Stimulated activated CD4-positive, alpha-beta T cell treated with anti-CD3 and anti-CD28 coated beads, Interleukin-15, amount 100 ng/mL, for 1 hour (primary cell): Measurements from ENCODE around the gene FPGS.
"Not testable (repeated sequence)": the region's sequence is repeated elsewhere in the genome, so short reads cannot be mapped to it uniquely, and the experiment has no call there.

Source experiments
- DNase-seq, 2 donors: peaks; one replicate each; pipeline ENCODE4 v3.0.0-alpha.2; 2020; ENCODE audit warnings: low read depth in 1 of 2, low spot score in 1 of 2

The FPGS gene, protein sequence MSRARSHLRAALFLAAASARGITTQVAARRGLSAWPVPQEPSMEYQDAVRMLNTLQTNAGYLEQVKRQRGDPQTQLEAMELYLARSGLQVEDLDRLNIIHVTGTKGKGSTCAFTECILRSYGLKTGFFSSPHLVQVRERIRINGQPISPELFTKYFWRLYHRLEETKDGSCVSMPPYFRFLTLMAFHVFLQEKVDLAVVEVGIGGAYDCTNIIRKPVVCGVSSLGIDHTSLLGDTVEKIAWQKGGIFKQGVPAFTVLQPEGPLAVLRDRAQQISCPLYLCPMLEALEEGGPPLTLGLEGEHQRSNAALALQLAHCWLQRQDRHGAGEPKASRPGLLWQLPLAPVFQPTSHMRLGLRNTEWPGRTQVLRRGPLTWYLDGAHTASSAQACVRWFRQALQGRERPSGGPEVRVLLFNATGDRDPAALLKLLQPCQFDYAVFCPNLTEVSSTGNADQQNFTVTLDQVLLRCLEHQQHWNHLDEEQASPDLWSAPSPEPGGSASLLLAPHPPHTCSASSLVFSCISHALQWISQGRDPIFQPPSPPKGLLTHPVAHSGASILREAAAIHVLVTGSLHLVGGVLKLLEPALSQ

DNA sequence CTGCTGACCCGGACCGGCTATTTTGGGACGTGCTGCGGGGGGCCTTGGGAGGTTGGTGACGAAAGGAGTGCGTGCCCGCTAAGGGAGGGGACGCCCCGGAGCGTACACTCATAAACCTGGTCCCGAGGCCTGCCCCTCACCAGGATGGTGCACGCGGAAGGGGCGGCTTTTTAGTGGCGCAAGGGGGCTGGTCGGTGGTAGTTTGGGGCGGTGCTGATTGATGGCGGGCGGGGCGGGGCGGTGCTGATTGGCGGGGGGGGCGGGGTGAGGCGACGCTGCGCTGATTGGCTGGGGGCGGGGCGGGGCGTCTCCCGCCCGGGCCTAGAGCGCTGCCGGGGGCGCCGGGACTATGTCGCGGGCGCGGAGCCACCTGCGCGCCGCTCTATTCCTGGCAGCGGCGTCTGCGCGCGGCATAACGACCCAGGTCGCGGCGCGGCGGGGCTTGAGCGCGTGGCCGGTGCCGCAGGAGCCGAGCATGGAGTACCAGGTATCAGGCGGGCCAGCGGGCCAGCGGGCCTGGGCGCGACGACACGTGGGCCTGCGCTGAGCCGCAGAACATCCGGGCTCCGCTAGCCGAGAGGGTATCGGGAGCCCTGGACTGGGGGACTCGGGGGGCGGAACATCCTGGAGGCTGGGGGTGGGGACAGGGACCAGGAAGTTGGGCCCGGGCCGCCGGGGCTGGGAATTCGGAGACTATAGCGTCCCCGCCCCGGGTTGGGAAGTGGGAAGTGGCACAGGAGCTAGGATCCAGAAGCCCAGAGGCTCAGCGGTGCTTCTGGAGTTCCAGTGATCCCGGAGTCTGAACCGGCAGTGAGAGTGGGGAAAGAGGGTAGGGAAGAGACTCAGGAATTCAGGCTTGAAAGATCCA is at the start of gene FPGS:
Gene FPGS, plus strand, starts transcription at position 307 of the 868 bp plus-strand sequence. Its CDS starts 43 bp downstream, at position 350.
- DNase-seq = peak; percentile 67 to 75

DNA sequence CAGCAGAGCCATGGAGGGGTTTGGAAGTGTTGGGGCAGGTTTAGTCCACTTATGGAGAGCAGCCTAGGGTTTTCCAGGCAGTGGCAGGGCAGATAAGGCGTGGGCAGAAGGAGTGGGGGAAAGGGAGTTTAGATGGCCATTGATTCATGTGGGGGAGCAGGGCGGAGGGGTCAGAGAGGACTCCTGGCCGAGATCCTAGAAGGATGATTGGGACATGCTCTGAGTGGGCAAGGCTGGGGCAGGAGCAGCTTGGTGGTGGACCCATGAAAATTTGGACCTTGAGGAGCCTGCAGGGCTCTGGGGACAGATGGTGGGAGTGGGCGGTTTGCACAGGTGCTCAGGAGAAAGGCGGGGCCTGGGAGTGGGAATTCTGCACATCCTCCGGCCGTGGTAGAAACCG is 49.5 kb upstream of the FPGS start:
- DNase-seq = no peak

- DNase-seq = no peak
Measured at GRCh38 chr9:127753622-127754021, 49.1 kb upstream of the FPGS start.

DNA sequence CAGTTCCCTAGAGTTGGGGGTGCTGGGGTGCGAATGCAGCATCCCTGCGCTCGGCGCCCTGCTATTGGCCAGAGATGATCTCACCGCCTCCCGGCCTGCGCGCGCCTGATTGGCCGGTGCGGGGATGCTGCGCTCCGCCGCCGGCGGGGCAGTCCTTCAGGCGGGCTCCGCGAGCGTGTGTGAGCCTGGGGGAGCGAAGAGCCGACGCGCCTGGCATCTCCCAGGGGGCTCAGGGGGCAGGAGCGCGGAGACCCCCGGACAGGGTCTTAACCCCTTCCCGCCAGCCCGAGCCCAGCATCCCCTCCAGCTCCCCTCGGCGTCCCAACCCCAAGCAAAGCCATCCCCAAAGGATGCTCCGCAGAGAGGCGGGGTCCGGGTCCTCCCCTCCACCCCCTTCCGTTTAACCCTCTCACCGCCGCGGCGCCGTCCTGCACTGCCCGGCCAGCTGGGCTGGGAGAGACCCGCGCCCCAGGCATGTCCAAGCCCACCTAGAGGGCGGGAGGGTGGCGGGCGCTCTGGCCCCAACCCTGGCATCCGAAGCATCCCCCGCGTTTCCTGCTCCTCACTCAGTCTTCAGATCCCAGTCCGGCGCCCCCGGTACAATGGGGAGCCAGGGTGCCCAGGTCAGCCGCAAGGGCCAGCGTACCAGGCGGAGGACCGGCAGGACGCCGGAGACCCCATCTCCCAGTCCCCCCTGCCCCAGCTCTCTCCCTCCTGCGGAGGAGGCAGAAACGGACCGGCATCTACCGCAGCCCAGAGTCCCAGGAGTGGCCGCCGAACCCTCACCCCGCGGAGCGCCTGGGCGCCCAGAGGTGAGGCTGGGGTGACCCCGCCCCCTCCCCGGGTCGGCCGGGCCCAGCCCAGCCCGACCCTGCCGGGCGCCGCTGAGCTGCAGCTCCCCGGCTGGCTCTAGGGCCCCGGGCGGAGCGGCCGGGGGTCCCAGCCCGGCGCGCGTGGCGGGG is 48.3 kb upstream of the FPGS start:
- no peak for DNase-seq

GRCh38 chr9:127755061-127756060 is 47.3 kb upstream of the FPGS start:
- DNase-seq = no peak

GRCh38 chr9:127756233-127756632 is 46.4 kb upstream of the FPGS start:
- DNase-seq = no peak

- not testable (repeated sequence) for DNase-seq
Measured at GRCh38 chr9:127756776-127757175, 45.9 kb upstream of the FPGS start.

DNA sequence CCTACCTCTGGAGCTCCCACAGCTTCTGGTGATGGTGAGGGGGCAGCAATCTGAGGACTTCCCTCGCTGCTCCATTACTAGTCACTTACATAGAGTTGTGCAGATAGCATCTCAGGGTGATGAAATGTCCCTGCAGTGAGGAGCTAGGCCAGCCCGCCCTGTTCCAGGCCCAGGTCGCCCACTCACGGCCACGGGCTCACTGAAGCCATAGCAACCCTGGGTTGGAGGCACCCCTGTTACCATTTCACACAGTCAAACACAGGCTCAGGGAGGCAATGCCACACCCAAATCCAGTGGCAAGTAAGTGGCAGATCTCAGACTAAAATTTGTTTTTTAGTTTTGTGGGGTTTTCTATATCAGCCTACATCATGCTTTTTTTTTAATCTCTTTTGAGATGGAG is 43.8 kb upstream of the FPGS start:
- no peak for DNase-seq

GRCh38 chr9:127761061-127761460 is 41.6 kb upstream of the FPGS start:
- DNase-seq = no peak

GRCh38 chr9:127761491-127761956 is 41.2 kb upstream of the FPGS start:
- DNase-seq = no peak

DNA sequence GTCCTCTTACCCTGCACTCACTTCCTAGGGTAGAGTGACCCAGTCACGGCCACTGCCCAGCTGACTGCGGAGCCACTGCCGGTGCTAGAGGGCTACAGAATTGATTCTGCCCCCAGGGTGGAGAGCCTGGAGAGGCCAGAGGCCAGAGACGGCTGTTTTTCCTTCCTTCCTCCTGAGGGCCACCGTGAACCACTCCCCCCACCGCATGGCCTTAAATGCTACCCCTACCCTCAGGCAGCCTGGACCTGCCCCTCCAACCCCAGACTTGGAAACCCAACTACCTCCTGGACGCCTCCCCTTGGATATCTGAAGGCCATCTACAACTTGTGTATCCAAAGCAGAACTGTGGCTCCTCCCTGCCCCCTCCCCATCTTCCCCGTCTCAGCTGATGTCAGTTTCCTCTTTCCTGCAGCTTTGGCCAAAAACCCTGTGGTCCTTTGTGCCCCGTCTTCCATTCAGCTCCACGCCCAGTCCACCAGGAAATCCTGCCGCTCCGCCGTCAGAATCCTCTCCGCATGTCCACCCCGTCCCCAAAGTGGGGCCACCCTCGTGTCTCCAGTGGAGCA is 40.5 kb upstream of the FPGS start:
- DNase-seq = no peak

GRCh38 chr9:127763918-127764384 is 38.7 kb upstream of the FPGS start:
- no peak for DNase-seq

- DNase-seq = no peak
Measured at GRCh38 chr9:127765418-127765817, 37.3 kb upstream of the FPGS start.

GRCh38 chr9:127767410-127767809 is 35.3 kb upstream of the FPGS start:
- no peak for DNase-seq

DNA sequence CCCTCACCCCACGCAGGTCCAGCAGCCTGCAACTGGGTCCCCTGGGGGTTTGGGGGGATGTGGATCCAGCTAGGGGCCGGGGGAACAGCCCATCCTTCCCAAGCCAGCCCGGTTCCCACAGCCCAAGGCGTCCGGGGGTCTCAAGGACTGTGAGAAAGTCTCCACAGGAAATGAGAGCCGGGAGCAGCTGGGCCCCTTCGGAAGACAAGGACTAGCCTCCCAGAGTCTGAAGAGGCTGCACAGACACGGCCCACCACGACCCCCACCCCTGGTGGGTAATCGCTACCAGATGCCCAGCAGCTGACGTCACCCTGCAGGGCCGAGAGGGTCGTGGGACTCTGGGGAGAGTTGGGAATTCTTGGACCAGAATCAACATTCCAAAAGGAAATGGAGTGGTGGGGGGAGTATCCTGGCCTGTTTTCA is 34.8 kb upstream of the FPGS start:
- no peak for DNase-seq

DNA sequence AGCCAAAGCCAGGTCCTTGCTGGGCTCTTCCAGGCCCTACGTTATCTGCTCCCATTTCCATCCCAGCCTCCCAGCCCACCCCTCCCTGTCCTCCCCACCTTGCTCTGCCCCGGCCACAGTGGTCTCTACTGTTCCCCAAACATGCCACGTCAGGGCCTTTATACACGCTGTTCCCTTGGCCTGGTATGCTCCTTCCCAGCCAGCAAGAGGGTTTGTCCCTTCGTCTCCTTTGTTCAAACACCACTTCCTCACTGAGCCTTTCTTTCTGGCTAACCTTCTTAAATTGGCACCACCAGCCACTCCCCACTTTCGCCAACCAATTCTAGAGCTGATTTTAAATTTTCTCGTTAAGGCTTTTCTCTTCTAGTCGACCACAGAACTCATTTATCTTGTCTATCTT is 34.0 kb upstream of the FPGS start:
- no peak for DNase-seq

- no peak for DNase-seq
Measured at GRCh38 chr9:127769101-127769500, 33.6 kb upstream of the FPGS start.

GRCh38 chr9:127769929-127770582 is 32.6 kb upstream of the FPGS start:
- DNase-seq = no peak
